Activated T-helper 17 cell treated with anti-CD3 and anti-CD28 coated beads, Interleukin-2, amount 50 U/mL, for 72 hours (primary cell): ENCODE measurements around the gene PROX2. TPM values are rescaled to one million over a fixed set of nuclear protein-coding genes. Genes with fewer than 3 reads are reported as not detected.
A peak's percentile ranks its signal among the peaks of the same experiment; 100 is the strongest.

ENCODE experiments used
- ATAC-seq: fragments of 150-1000 bp; cut with Tn5 transposase; replicated peaks from 2 replicates; pipeline ENCODE4 v1.10.0; 2021; ENCODE audit warnings: mild to moderate bottlenecking, moderate library complexity
- H3K27ac Mint-ChIP-seq: one replicate; pipeline ENCODE4 v1.8.0; 2022; ENCODE audit warnings: mixed read lengths
- H3K27me3 Mint-ChIP-seq: one replicate; pipeline ENCODE4 v1.8.0; 2022; ENCODE audit warnings: mixed read lengths
- H3K36me3 Mint-ChIP-seq: one replicate; pipeline ENCODE4 v1.8.0; 2022; ENCODE audit warnings: low read depth, mild to moderate bottlenecking, mixed read lengths
- H3K4me1 Mint-ChIP-seq: one replicate; pipeline ENCODE4 v1.8.0; 2022; ENCODE audit warnings: mixed read lengths
- H3K4me3 Mint-ChIP-seq: one replicate; pipeline ENCODE4 v1.8.0; 2022; ENCODE audit warnings: mild to moderate bottlenecking, mixed read lengths
- H3K9me3 Mint-ChIP-seq: one replicate; pipeline ENCODE4 v1.8.0; 2022; ENCODE audit warnings: mixed read lengths
- total RNA-seq, 2 donors: library from RNA; stranded (reverse); gene quantifications; one replicate each; pipeline ENCODE4 v1.2.3, GENCODE V29; 2022

PROX2 gene
- total RNA-seq, 2 donors from 2014 or later, result 0.71 TPM

DNA sequence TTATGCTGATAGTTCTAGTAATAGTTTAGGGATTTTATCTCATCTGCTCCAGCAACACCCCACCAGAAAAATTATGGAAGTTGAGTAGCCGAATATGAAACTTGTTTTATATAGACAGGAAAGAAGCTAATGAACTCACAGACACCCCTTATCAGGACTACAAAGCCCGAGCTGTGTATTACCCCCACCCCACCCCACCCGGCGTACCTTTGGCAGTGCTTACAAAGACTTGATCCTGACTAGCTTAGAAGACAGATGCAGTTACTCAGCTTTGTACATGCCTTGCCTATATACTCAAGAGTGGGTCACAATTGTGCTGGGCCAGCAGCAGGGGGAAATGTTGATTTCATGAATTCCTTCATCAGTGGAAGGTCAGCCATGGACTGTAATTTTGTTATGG, 22.4 kb downstream of the PROX2 start:
- H3K27ac Mint-ChIP-seq, result no peak overlapping the region
- H3K4me1 Mint-ChIP-seq, result peaks cover 7% of the 10 kb centered on the region
- H3K4me3 Mint-ChIP-seq, result no peak overlapping the region
- no peak for ATAC-seq
- H3K9me3 Mint-ChIP-seq, result no peaks in the 10 kb centered on the region
- no peaks in the 10 kb centered on the region for H3K27me3 Mint-ChIP-seq
- H3K36me3 Mint-ChIP-seq, result no peaks in the 10 kb centered on the region

DNA sequence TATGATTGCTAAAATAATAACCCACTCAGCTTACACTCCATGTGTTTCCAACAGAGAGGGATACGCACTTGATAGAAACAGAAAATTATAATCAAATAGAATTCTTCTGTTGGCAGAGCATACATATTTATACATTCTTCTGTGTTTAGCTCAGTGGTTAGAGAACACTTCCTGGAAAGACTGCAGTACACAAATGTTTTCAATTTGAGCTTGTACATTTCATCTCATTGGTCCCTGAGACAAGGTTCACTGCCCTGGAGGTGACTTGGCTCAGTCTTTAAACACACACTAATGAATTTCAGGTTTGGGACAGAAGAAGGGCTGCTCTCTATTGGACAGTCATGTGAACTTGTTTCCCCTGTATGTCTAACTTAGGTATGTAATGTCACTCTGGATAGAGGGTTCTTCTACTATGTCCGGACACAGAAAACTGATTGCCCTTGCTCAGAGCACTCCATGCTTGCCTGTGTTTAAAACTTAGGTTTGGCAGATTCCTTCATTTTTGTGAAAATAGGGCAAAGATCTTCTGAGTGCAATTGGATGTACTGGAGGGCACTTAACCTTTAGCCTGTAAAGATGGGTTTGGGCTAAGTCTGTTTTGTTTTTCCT, 22.9 kb downstream of the PROX2 start:
- Mint-ChIP-seq H3K9me3 (no peaks in the 10 kb centered on the region), H3K27ac (no peak overlapping the region), H3K4me1 (peaks cover 7% of the 10 kb centered on the region), H3K27me3 (no peaks in the 10 kb centered on the region), H3K4me3 (no peak overlapping the region), H3K36me3 (no peaks in the 10 kb centered on the region)
- no peak for ATAC-seq

DNA sequence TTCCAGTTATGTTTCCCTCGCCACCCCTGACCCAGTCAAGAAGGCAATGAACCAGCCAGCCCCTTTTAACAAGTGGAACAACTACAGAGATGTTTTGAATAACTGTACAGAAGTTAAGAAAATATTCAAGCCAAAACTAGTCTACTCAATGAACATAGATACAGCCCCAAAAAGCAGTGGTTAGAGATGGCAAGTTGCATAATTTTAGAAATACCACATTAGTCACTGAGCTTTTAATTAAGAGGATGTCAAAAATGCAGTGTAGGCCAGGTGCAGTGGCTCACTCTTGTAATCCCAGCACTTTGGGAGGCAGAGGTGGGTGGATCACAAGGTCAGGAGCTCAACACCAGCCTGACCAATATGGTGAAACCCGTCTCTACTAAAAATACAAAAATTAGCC, 27.2 kb downstream of the PROX2 start:
- no peak for ATAC-seq
- no peaks in the 10 kb centered on the region for H3K9me3 Mint-ChIP-seq
- H3K27me3 Mint-ChIP-seq, result no peaks in the 10 kb centered on the region
- H3K4me3 Mint-ChIP-seq, result no peak overlapping the region
- no peaks in the 10 kb centered on the region for H3K36me3 Mint-ChIP-seq
- peaks cover 7% of the 10 kb centered on the region for H3K4me1 Mint-ChIP-seq
- no peak overlapping the region for H3K27ac Mint-ChIP-seq

DNA sequence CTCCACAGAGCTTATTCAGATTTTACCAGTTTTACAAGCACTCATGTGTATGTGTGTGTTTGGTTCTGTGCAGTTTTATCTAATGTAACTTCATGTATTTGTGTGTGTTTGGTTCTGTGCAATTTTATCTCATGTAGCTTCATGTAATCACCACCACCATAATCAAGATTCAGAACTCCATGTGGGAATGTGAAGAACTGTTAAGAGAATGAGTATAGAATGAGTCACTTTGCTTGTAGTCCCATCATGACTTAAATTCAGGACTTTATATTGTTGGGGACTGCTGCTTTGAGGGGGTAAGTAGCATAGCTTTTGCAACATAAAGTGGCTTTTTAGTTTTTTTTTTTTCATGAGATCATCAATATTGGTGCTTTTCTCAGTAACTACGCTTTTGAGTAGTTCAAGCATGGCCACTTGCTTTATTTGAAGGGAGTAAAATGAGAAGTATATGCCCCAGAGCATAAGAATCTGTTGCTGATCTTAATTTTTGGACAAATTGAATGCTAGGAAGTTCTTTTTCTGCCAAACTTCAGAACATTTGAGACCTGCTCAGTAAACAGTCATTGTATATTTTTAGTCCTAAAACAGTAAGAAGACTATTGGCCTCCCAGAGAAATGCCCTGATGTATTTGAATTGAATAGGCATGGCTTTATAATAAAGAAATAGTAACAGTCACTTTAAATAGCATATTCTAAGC, 28.8 kb downstream of the PROX2 start:
- Mint-ChIP-seq H3K36me3 (no peaks in the 10 kb centered on the region), H3K4me3 (no peak overlapping the region), H3K27me3 (no peaks in the 10 kb centered on the region), H3K27ac (no peak overlapping the region), H3K4me1 (no peaks in the 10 kb centered on the region), H3K9me3 (no peaks in the 10 kb centered on the region)
- ATAC-seq, result no peak

DNA sequence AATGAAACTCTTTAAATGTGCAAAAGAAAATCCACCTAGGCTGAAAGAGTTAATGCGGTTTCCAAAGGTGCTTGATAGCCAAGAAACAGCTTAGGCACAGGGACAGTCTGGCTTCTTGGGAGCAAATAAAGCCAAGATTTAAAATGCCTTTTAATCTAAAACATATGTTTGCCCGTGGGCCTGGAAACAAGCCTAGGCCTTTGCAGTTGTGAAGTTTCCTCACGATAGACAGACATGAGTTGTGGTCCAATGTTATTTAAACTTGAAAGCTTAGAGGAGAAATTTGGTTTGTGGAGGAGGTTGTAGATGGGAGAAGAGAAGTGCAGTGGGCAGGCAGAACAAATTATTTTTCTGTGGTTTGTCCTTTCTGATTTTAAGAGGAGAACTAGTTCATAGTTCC, 29.8 kb downstream of the PROX2 start:
- no peak for ATAC-seq
- H3K27ac Mint-ChIP-seq, result no peak overlapping the region
- H3K9me3 Mint-ChIP-seq, result no peaks in the 10 kb centered on the region
- no peaks in the 10 kb centered on the region for H3K27me3 Mint-ChIP-seq
- peaks cover 8% of the 10 kb centered on the region for H3K4me1 Mint-ChIP-seq
- H3K4me3 Mint-ChIP-seq, result no peak overlapping the region
- no peaks in the 10 kb centered on the region for H3K36me3 Mint-ChIP-seq

DNA sequence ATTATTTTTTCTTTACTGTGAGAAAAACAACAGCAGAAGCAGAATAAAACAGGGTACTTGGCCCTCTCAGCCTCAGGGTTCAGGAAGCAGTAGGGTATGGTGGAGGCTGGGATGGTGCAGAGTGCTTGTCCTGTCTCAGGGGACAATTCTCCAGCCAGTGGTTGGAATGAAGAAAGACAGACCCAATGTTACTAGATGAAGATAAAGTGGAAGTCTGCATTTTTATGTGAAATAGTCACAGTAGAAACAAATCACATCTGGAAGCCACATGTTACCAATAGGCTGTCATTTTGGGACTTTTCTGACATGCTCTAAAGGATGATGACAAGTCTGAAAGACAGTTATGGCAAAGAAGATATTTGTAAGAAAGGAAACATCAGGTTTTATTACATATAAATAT, 32.3 kb downstream of the PROX2 start:
- Mint-ChIP-seq H3K36me3 (peaks cover 7% of the 10 kb centered on the region), H3K9me3 (no peaks in the 10 kb centered on the region), H3K4me1 (peaks cover 20% of the 10 kb centered on the region), H3K27me3 (no peaks in the 10 kb centered on the region), H3K27ac (peak overlapping the region; percentile 43), H3K4me3 (no peak overlapping the region)
- ATAC-seq, result no peak

DNA sequence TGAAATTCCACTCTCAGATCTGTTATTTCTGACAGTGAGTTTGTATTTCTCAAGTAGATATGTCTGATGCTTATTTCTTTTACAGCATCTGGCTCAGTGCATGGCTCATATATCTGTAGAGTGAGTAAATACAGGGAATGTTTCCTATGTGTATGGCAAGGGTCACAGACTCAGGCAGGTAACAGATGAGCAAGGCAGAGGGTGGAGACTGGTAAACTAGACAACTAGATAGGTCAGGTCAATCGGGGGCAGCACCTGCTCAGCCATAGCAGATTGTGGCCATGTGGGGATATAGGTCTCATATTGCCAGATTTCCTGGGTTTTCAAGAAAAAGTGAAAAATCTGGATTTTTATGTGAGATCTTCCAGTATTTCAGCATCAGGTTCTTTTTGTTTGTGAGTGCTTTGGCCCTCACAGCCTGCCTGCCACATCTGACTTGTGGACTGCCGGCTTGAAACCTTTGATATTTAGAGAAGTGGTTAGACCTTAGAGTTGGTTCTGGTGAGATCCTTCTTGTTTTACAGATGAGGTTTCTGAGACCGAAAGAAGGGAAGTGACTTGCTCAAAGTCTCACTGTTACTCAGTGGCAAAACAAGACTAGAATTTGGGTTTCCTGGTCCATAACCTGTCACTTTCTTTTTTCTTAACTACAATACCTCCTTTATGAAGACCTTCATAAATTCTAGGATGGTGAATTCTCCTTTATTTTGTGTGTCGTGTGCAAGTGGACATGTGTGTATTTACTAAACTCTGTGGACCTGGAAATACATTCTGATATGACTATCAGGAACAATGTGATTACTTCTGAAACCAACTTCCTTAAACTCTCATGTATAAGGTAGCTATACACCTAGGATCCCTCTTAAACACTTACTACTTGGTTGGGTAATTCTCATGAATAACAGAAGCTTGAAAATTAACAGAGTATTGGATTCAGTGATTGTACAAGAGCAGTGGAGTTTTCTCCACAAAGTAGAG, 34.4 kb downstream of the PROX2 start:
- Mint-ChIP-seq H3K4me1 (peaks cover 33% of the 10 kb centered on the region), H3K27me3 (no peaks in the 10 kb centered on the region), H3K4me3 (peak overlapping the region; percentile 37), H3K9me3 (no peaks in the 10 kb centered on the region), H3K36me3 (peaks cover 19% of the 10 kb centered on the region), H3K27ac (peak overlapping the region; percentile 61)
- ATAC-seq, result peak; percentile 83

DNA sequence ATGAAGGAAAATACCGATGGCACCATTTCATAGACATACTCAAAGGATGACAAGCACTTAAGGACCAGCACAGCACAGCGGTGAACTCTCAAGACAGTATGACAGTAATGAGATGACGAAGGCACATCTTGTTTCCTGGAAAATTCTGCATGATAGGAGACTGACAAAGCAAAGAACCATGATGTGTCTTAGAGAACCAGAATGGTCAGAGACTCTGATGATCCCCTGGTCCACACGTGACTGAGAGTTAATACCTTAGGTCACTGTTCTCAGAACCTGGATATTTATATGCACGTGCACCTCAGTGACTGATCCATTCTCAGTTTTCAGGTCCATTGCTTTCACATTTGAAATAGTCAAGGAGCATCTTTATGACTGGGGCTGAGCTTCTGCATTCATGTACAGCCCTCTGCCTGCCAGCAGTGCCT, 35.3 kb downstream of the PROX2 start:
- Mint-ChIP-seq H3K27ac (peak overlapping the region; percentile 61), H3K36me3 (peaks cover 26% of the 10 kb centered on the region), H3K9me3 (no peaks in the 10 kb centered on the region), H3K4me1 (peaks cover 37% of the 10 kb centered on the region), H3K27me3 (no peaks in the 10 kb centered on the region), H3K4me3 (peak overlapping the region; percentile 37)
- ATAC-seq, result peak; percentile 59

DNA sequence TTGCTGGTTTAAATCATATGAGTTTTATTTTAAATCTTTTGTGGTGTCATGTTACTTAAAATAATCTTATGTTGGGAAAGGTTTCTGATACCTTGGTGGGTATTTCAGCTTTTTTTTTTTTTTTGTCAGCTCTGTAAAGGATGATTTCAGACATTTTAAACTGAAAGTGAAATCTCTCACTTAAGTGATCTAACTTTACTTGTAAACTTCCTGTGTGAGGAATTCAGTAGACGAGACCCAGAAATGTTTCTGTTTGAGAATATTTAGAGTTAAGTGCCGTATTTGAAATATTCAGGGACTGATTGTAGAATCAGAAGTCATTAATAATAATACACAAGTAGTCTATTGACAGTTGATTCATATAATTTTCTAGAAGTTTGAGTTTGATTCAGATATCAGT, 37.8 kb downstream of the PROX2 start:
- Mint-ChIP-seq H3K27ac (peak overlapping the region; percentile 92), H3K4me3 (peak overlapping the region; percentile 79), H3K9me3 (no peaks in the 10 kb centered on the region), H3K4me1 (peaks cover 43% of the 10 kb centered on the region), H3K36me3 (peaks cover 30% of the 10 kb centered on the region), H3K27me3 (no peaks in the 10 kb centered on the region)
- peak; percentile 10 for ATAC-seq

DNA sequence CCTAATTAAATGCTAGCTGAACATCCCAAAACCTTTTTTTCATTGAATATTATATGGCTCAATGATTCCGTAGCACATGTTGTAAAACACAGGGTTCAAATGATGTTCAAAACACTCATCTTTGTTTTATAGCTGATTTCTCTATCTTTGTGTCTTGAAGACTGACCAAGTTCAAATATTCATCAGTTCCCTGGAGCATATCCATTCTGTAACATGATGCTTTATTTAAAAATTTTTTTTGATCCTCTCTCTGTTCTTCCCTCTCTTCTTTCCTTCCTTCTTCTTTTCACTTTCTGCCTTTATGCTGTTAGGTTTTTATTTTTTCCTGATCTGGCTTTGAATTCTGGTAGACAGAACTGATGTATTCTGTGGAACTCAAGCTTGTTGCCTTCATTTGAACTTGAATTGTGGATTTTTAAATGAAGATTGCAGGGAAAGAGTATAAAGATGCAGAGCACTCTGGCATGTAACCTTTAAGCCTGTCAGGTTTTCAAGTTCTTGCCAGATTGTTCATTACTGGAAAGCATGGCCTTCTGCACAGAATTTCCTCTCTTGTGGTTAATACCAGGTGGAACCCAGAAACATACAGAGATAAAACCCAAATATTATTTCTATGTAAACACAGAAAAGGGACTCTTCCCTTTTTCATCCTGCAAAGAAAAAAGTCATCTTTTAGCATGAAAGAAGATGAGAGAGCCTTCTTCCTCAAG, 39.5 kb downstream of the PROX2 start:
- Mint-ChIP-seq H3K27ac (peak overlapping the region; percentile 92), H3K4me3 (peak overlapping the region; percentile 79), H3K4me1 (peaks cover 37% of the 10 kb centered on the region), H3K9me3 (no peaks in the 10 kb centered on the region), H3K27me3 (no peaks in the 10 kb centered on the region), H3K36me3 (peaks cover 34% of the 10 kb centered on the region)
- ATAC-seq, result no peak

DNA sequence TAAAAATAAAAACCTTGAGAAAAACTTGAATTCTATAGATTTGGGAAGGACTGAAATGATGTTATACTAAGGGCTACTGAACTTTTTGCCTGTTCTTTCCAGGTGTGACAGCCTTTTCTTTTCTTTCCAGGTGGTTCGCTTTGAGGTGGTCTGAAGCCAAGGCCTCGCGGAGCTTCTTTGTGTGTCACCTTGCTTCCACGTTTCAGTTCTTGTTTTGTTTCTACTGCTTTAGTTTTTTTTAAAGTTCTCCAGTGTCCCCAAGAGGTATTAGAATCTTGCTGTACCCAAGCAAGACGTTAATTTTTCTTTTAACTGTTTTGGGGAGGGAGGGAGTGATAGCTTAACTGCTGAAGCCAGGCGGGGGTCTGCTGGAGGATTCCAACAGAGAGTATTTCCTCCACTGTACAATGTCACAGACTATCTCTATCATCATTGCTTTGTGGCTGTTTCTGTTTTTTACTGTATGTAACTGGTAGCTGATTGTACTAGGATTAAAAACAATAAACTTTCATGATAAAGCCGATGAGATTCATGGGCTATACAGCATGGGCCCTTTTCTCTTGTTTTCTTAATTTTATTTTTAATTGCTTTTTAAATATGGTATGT, 40.2 kb downstream of the PROX2 start:
- H3K27me3 Mint-ChIP-seq, result no peaks in the 10 kb centered on the region
- H3K27ac Mint-ChIP-seq, result peak overlapping the region; percentile 23
- no peak overlapping the region for H3K4me3 Mint-ChIP-seq
- H3K4me1 Mint-ChIP-seq, result peaks cover 30% of the 10 kb centered on the region
- no peaks in the 10 kb centered on the region for H3K9me3 Mint-ChIP-seq
- ATAC-seq, result no peak
- peaks cover 41% of the 10 kb centered on the region for H3K36me3 Mint-ChIP-seq

DNA sequence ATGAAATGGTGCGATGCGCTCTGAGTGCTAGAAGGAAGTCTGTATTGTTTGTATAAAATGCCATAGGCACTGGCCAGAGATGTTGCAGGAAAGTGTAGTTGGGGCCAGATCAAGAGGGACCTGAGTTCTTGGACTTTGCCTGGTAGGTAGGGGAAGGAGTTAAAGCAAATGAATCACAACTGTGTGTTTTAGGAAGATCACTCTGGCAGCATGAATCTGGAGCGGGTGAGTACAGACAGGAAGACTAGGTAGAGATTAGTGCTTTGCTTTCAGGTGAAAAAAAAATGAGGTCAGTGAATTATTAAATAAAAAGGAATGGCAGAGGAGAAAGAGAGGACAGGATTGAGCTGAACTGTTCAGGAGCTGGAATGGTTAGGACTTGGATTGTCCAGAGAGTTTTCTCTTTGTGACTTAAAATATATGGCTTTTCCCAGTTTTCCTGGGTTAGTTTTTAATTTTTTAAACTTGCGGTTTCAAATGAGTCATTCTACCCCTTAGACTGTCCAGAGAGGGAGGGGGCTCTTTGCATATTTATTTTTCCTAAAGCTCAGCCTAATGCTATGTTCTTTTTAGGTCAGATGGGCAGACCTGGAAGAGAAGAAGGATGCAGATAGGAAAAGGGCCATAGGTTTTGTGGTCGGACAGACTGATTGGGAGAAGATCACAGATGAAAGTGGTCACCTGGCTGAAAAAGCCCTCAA, 41.1 kb downstream of the PROX2 start:
- no peak overlapping the region for H3K4me3 Mint-ChIP-seq
- H3K4me1 Mint-ChIP-seq, result peaks cover 23% of the 10 kb centered on the region
- no peak for ATAC-seq
- no peaks in the 10 kb centered on the region for H3K9me3 Mint-ChIP-seq
- no peaks in the 10 kb centered on the region for H3K27me3 Mint-ChIP-seq
- H3K27ac Mint-ChIP-seq, result peak overlapping the region; percentile 23
- peaks cover 43% of the 10 kb centered on the region for H3K36me3 Mint-ChIP-seq

DNA sequence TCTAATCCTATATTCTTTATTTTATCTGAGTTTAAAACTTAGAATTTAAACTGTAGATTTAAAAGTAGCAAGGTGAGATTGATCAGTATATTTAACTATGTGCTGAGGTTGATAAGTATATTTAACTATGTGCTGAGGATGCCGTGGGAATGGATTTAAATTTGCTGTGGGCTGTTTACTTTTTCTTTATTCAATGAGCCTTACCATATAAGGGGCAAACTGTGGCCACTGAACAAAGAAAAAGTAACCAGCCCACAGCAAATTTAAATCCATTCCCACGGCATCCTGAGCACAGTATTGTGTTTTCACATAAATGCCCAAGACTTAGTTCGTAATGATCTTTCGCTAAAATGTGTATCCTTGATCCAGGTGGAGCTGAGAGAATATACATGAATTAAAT, 43.1 kb downstream of the PROX2 start:
- H3K27me3 Mint-ChIP-seq, result no peaks in the 10 kb centered on the region
- no peak overlapping the region for H3K4me3 Mint-ChIP-seq
- ATAC-seq, result no peak
- no peak overlapping the region for H3K27ac Mint-ChIP-seq
- no peaks in the 10 kb centered on the region for H3K9me3 Mint-ChIP-seq
- peaks cover 63% of the 10 kb centered on the region for H3K36me3 Mint-ChIP-seq
- H3K4me1 Mint-ChIP-seq, result peaks cover 23% of the 10 kb centered on the region
